MM.1S (cell line): Measurements from ENCODE around the gene GCAT.
"Not testable (repeated sequence)": the region's sequence is repeated elsewhere in the genome, so short reads cannot be mapped to it uniquely, and the experiment has no call there.

Experiments used
- DNase-seq: peaks from one replicate; pipeline ENCODE4 v3.0.0-alpha.2; 2015
- H2AFZ ChIP-seq: fragments of 300-600 bp; sonication (generic); 2 replicates; pipeline ENCODE4 v1.6.0; 2016; ENCODE audit warnings: antibody characterized with exemption, low read length
- H3F3A ChIP-seq: fragments of 300-600 bp; sonication (generic); 2 replicates; pipeline ENCODE4 v1.6.1; 2016; ENCODE audit warnings: mild to moderate bottlenecking, antibody characterized with exemption, low read length, moderate library complexity, mixed read lengths; ENCODE audit not compliant: insufficient read depth
- H3K27ac ChIP-seq: fragments of 300-600 bp; sonication (generic); 2 replicates; pipeline ENCODE4 v1.5.1; 2016; ENCODE audit warnings: mild to moderate bottlenecking, low read length
- H3K27me3 ChIP-seq: fragments of 300-600 bp; sonication (generic); replicated peaks from 2 replicates; pipeline ENCODE4 v1.6.0; 2016; ENCODE audit warnings: low read length; ENCODE audit not compliant: insufficient read depth
- H3K36me3 ChIP-seq: fragments of 300-600 bp; sonication (generic); replicated peaks from 2 replicates; pipeline ENCODE4 v1.6.1; 2016; ENCODE audit warnings: mild to moderate bottlenecking, low read length, mixed read lengths; ENCODE audit not compliant: insufficient read depth
- H3K4me1 ChIP-seq: fragments of 300-600 bp; sonication (generic); 2 replicates; pipeline ENCODE4 v1.6.1; 2016; ENCODE audit warnings: low read length, mixed read lengths
- H3K4me2 ChIP-seq: fragments of 300-600 bp; sonication (generic); 2 replicates; pipeline ENCODE4 v1.6.0; 2016; ENCODE audit warnings: low read depth, low read length
- H3K4me3 ChIP-seq: fragments of 300-600 bp; sonication (generic); 2 replicates; pipeline ENCODE4 v1.5.1; 2016; ENCODE audit warnings: low read length, mixed read lengths
- H3K79me2 ChIP-seq: fragments of 300-600 bp; sonication (generic); 2 replicates; pipeline ENCODE4 v1.6.1; 2016; ENCODE audit warnings: mixed run types, low read length, mixed read lengths
- H3K9ac ChIP-seq: fragments of 300-600 bp; sonication (generic); 2 replicates; pipeline ENCODE4 v1.6.1; 2016; ENCODE audit warnings: low read length, mixed read lengths
- H3K9me2 ChIP-seq: fragments of 300-600 bp; sonication (generic); replicated peaks from 2 replicates; pipeline ENCODE4 v1.6.1; 2016; ENCODE audit warnings: mild to moderate bottlenecking, low read length, mixed read lengths; ENCODE audit not compliant: insufficient read depth
- H3K9me3 ChIP-seq: fragments of 300-600 bp; sonication (generic); replicated peaks from 2 replicates; pipeline ENCODE4 v1.6.1; 2016; ENCODE audit warnings: mild to moderate bottlenecking, low read length, mixed read lengths; ENCODE audit not compliant: insufficient read depth
- H4K20me1 ChIP-seq: fragments of 300-600 bp; sonication (generic); 2 replicates; pipeline ENCODE4 v1.6.1; 2016; ENCODE audit warnings: mild to moderate bottlenecking, low read length, moderate library complexity, mixed read lengths; ENCODE audit not compliant: insufficient read depth
- EZH2 ChIP-seq: fragments of 300-600 bp; sonication (generic); optimal IDR thresholded peaks from 2 replicates; pipeline ENCODE3; 2017; ENCODE audit warnings: low read depth, mild to moderate bottlenecking, antibody characterized with exemption, low read length, mixed read lengths
- EZH2phosphoT487 ChIP-seq: fragments of 300-600 bp; sonication (generic); IDR thresholded peaks from 2 replicates; pipeline ENCODE4 v1.6.1; 2018; ENCODE audit warnings: antibody characterized with exemption, low read length
- TF ChIP-seq, protein P1 (sequence below): fragments of 300-600 bp; sonication (generic); IDR thresholded peaks from 2 replicates; pipeline ENCODE4 v1.5.1; 2016; ENCODE audit warnings: antibody characterized with exemption, low read length, mixed read lengths

The GCAT gene

GRCh38 chr22:37796079-37796478, 11.7 kb upstream of the GCAT start:
- no peak for DNase-seq
- Histone ChIP-seq H3K9ac (no peak overlapping the region), H3K4me3 (no peak overlapping the region), H3K9me2 (no peaks in the 10 kb centered on the region), H4K20me1 (no peaks in the 10 kb centered on the region), H3K27ac (no peak overlapping the region), H3K4me2 (no peak overlapping the region), H3K4me1 (no peaks in the 10 kb centered on the region), H2AFZ (no peak overlapping the region), H3K9me3 (no peaks in the 10 kb centered on the region), H3F3A (no peaks in the 10 kb centered on the region), H3K27me3 (peaks cover 4% of the 10 kb centered on the region; the same call in 1 of the 2 replicates), H3K36me3 (no peaks in the 10 kb centered on the region), H3K79me2 (no peaks in the 10 kb centered on the region)
- TF ChIP-seq EZH2phosphoT487 (no peak), EZH2 (no peak)
- TF ChIP-seq, protein P1, sequence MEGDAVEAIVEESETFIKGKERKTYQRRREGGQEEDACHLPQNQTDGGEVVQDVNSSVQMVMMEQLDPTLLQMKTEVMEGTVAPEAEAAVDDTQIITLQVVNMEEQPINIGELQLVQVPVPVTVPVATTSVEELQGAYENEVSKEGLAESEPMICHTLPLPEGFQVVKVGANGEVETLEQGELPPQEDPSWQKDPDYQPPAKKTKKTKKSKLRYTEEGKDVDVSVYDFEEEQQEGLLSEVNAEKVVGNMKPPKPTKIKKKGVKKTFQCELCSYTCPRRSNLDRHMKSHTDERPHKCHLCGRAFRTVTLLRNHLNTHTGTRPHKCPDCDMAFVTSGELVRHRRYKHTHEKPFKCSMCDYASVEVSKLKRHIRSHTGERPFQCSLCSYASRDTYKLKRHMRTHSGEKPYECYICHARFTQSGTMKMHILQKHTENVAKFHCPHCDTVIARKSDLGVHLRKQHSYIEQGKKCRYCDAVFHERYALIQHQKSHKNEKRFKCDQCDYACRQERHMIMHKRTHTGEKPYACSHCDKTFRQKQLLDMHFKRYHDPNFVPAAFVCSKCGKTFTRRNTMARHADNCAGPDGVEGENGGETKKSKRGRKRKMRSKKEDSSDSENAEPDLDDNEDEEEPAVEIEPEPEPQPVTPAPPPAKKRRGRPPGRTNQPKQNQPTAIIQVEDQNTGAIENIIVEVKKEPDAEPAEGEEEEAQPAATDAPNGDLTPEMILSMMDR, result no peak

DNA sequence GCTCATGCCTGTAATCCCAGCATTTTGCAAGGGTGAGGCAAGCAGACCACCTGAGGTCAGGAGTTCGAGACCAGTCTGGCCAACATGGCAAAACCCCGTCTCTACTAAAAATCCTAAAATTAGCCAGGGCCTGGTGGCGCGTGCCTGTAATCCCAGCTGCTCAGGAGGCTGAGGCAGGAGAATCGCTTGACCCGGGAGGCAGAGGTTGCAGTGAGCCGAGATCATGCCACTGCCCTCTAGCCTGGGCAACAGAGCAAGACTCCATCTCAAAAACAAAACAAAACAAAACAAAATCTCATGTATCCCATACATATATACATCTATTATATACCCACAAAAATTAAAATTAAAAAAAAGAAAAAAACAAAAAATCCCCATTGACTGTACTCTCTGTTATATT, 10.5 kb upstream of the GCAT start:
- H3K4me2 ChIP-seq, H3F3A ChIP-seq, H3K4me1 ChIP-seq, H3K79me2 ChIP-seq, H3K4me3 ChIP-seq, H3K9ac ChIP-seq, H3K9me2 ChIP-seq, H3K36me3 ChIP-seq, H4K20me1 ChIP-seq, H2AFZ ChIP-seq, H3K9me3 ChIP-seq, H3K27ac ChIP-seq, DNase-seq: not testable (repeated sequence)
- H3K27me3 ChIP-seq, result peaks cover 16% of the 10 kb centered on the region

DNA sequence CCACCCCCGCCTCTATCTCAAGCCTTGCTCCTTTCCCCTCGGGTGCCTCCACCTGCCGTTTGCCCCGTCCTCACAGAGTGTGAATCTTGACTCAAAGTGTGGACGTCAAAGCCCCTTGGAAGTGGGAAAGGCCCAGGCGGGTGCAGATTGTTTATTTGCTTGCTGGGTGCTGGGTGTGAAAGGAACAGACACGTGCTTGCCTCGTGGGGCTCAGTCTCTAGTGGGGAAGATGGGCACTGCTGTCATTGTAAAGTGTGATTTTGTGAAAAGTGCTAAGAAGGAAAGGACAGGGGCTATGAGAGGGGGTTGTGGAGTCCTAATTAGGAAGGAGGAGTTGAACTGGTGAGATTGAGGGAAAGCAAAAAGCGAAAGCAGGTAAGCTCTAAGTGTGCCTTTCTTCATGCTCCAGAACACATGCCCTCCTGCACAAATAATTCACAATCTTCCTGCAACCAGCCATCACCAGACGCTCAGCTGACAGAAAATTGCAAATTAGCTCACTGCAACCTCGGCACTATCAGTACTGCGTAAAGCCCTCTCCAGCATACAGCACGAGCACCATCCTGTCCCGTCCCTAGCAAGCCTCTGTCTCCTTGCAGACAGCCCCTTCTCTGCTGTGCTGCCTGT, 9.7 kb upstream of the GCAT start:
- no peak for DNase-seq
- no peaks in the 10 kb centered on the region for H4K20me1 ChIP-seq
- TF ChIP-seq EZH2 (no peak), EZH2phosphoT487 (no peak)
- TF ChIP-seq, protein P1, result no peak
- H3K9me3 ChIP-seq, result no peaks in the 10 kb centered on the region
- H3F3A ChIP-seq, result no peaks in the 10 kb centered on the region
- H3K27ac ChIP-seq, result no peak overlapping the region
- no peaks in the 10 kb centered on the region for H3K9me2 ChIP-seq
- no peak overlapping the region for H3K9ac ChIP-seq
- no peaks in the 10 kb centered on the region for H3K36me3 ChIP-seq
- no peaks in the 10 kb centered on the region for H3K4me1 ChIP-seq
- H3K4me2 ChIP-seq, result no peak overlapping the region; the same call in 1 of the 2 replicates
- no peak overlapping the region for H3K4me3 ChIP-seq
- H3K79me2 ChIP-seq, result no peaks in the 10 kb centered on the region
- no peak overlapping the region for H2AFZ ChIP-seq
- H3K27me3 ChIP-seq, result peaks cover 23% of the 10 kb centered on the region

DNA sequence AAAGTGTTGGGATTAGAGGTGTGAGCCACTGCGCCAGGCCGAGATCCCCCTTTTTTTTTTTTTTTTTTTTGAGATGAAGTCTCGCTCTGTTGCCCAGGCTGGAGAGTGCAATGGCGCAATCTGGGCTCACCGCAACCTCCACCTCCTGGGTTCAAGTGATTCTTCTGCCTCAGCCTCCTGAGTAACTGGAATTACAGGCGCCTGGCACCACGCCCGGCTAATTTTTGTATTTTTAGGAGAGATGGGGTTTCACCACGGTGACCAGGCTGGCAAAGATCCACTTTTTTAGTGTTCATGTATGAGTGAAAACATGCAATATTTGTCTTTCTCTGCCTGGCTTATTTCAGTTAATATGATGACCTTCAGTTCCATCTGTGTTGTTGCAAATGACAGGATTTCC, 7.8 kb upstream of the GCAT start:
- H3K79me2 ChIP-seq, DNase-seq: not testable (repeated sequence)

More for the DNA sequence above, 7.8 kb upstream of the GCAT start:
- not testable (repeated sequence) for H3K9ac ChIP-seq, H3K9me3 ChIP-seq, H3K4me3 ChIP-seq, H3F3A ChIP-seq, H3K27ac ChIP-seq, H3K4me1 ChIP-seq, H2AFZ ChIP-seq, H3K4me2 ChIP-seq, H4K20me1 ChIP-seq, H3K36me3 ChIP-seq, H3K9me2 ChIP-seq
- peaks cover 41% of the 10 kb centered on the region for H3K27me3 ChIP-seq
